ENCODE measurements around the gene ZNF581.

Gene ZNF581

GRCh38 chr19:55643003-55643886 lies at the start of gene ZNF581:
ZNF581 (plus strand) TSS chr19:55643649; CDS start chr19:55644572, 923 bp downstream.
- peak within 1 kb of the TSS; percentile 87 for H3K4me3 ChIP-seq (replicated peaks; ENCODE audit: low read depth, low read length)
- no peak for TF ChIP-seq CTCF (IDR thresholded peaks at IDR 0.05; ENCODE audit: low read depth, low read length, missing control alignments)
- DNase-seq (ENCODE audit: extremely low read depth, low read depth) = peak; percentile 42

GRCh38 chr19:55594996-55595545 lies 48.4 kb upstream of the ZNF581 start:
- no peak for DNase-seq (ENCODE audit: extremely low read depth, low read depth)
- TF ChIP-seq CTCF (IDR thresholded peaks at IDR 0.05; ENCODE audit: low read depth, low read length, missing control alignments) = no peak
- no peak overlapping the region for H3K4me3 ChIP-seq (replicated peaks; ENCODE audit: low read depth, low read length)

GRCh38 chr19:55596304-55596703 lies 47.1 kb upstream of the ZNF581 start:
- no peak overlapping the region for H3K4me3 ChIP-seq (replicated peaks; ENCODE audit: low read depth, low read length)

GRCh38 chr19:55597501-55597921 lies 45.9 kb upstream of the ZNF581 start:
- H3K4me3 ChIP-seq (replicated peaks; ENCODE audit: low read depth, low read length) = no peak overlapping the region
- no peak for DNase-seq (ENCODE audit: extremely low read depth, low read depth)
- TF ChIP-seq CTCF (IDR thresholded peaks at IDR 0.05; ENCODE audit: low read depth, low read length, missing control alignments) = no peak

More at GRCh38 chr19:55596304-55596703, 47.1 kb upstream of the ZNF581 start:
- no peak for DNase-seq (ENCODE audit: extremely low read depth, low read depth)
- TF ChIP-seq CTCF (IDR thresholded peaks at IDR 0.05; ENCODE audit: low read depth, low read length, missing control alignments) = no peak

- DNase-seq (ENCODE audit: extremely low read depth, low read depth) = no peak
- TF ChIP-seq CTCF (IDR thresholded peaks at IDR 0.05; ENCODE audit: low read depth, low read length, missing control alignments) = no peak
- no peak overlapping the region for H3K4me3 ChIP-seq (replicated peaks; ENCODE audit: low read depth, low read length)
Measured at GRCh38 chr19:55598034-55598433, 45.4 kb upstream of the ZNF581 start.

- peak overlapping the region; percentile 80 for H3K4me3 ChIP-seq (replicated peaks; ENCODE audit: low read depth, low read length)
- peak; percentile 87 for DNase-seq (ENCODE audit: extremely low read depth, low read depth)
- TF ChIP-seq CTCF (IDR thresholded peaks at IDR 0.05; ENCODE audit: low read depth, low read length, missing control alignments) = no peak
Measured at GRCh38 chr19:55598719-55599467, 44.6 kb upstream of the ZNF581 start.
